ENCODE results near the gene TBX19.

GRCh38 chr1:168243636-168244212 lies 37.0 kb upstream of the TBX19 start:
- TF ChIP-seq CTCF (IDR thresholded peaks at IDR 0.05) (no peak), POLR2AphosphoS5 (IDR thresholded peaks at IDR 0.05) (no peak)
